ENCODE measurements around the gene SCAMP1.

SCAMP1 gene

GRCh38 chr5:78518365-78519197, 158.2 kb downstream of the SCAMP1 start:
- no peak for DNase-seq

- DNase-seq = no peak
Observed at GRCh38 chr5:78519198-78519941, 159.0 kb downstream of the SCAMP1 start.

- no peak for DNase-seq
Observed at GRCh38 chr5:78521455-78521854, 161.0 kb downstream of the SCAMP1 start.

GRCh38 chr5:78522476-78523260, 162.3 kb downstream of the SCAMP1 start:
- DNase-seq = no peak

GRCh38 chr5:78523314-78524193, 163.1 kb downstream of the SCAMP1 start:
- no peak for DNase-seq

GRCh38 chr5:78526049-78526525, 165.7 kb downstream of the SCAMP1 start:
- no peak for DNase-seq

GRCh38 chr5:78527054-78527859, 166.8 kb downstream of the SCAMP1 start:
- DNase-seq = no peak

- DNase-seq = no peak
Observed at GRCh38 chr5:78527925-78528324, 167.5 kb downstream of the SCAMP1 start.
